ENCODE data around the gene UGT1A4.

- no peak for TF ChIP-seq CTCF (conservative IDR thresholded peaks at IDR 0.05; ENCODE audit: low read length)
- no peak for TF ChIP-seq EZH2phosphoT487 (IDR thresholded peaks at IDR 0.05; ENCODE audit: borderline replicate concordance)
Observed at GRCh38 chr2:233807215-233807865, 88.8 kb downstream of the UGT1A4 start.

Measured in Loucy (cell line).